CD4-positive, alpha-beta T cell (primary cell): ENCODE measurements around the gene HEATR3. TPM values are rescaled to one million over a fixed set of nuclear protein-coding genes. Genes with fewer than 3 reads are reported as not detected.

Source experiments
- ATAC-seq: fragments of 200-7000 bp; cut with Tn5 transposase; one replicate; pipeline ENCODE4 v1.10.0; 2022; ENCODE audit warnings: mild to moderate bottlenecking; ENCODE audit not compliant: poor library complexity
- CTCF ChIA-PET: fragments of 350-600 bp; sonication (Branson Sonifier 250); formaldehyde crosslinking; loops from one replicate; lab custom pipeline; 2021; ENCODE audit warnings: antibody characterized with exemption, inconsistent platforms; lab: Charles Lee
- POLR2A ChIA-PET: fragments of 350-600 bp; sonication (Branson Sonifier 250); formaldehyde crosslinking; loops from one replicate; lab custom pipeline; 2021; ENCODE audit warnings: antibody characterized with exemption, inconsistent platforms; lab: Charles Lee
- DNase-seq, 14 experiments: peaks; one replicate each; pipeline ENCODE4 v3.0.0-alpha.2; 2013 to 2020; ENCODE audit warnings: mixed read lengths in 2 of 14
- H3K27ac ChIP-seq, 2 donors: one replicate each; pipeline versions ENCODE4 v1.5.1 to v1.7.0; 2013; ENCODE audit warnings: low read length in 2 of 2, low read depth in 1 of 2, mild to moderate bottlenecking in 1 of 2
- H3K27me3 ChIP-seq, 2 experiments: 1 replicate in 1 of 2; 2 replicates in 1 of 2; pipeline versions ENCODE4 v1.6.1 to v1.7.0; 2013; ENCODE audit warnings: low read length in 2 of 2, control low read depth in 1 of 2, mild to moderate bottlenecking in 1 of 2, moderate library complexity in 1 of 2; ENCODE audit not compliant: insufficient read depth in 2 of 2, control insufficient read depth in 1 of 2
- H3K36me3 ChIP-seq: one replicate; pipeline ENCODE4 v1.6.1; 2013; ENCODE audit warnings: low read length, control low read depth; ENCODE audit not compliant: insufficient read depth
- H3K4me1 ChIP-seq: one replicate; pipeline ENCODE4 v1.6.1; 2013; ENCODE audit warnings: low read length, control low read depth; ENCODE audit not compliant: insufficient read depth
- H3K4me3 ChIP-seq: one replicate; pipeline ENCODE4 v1.5.1; 2013; ENCODE audit warnings: mild to moderate bottlenecking, low read length, moderate library complexity
- H3K9me3 ChIP-seq, 2 experiments: 1 replicate in 1 of 2; 2 replicates in 1 of 2; pipeline versions ENCODE4 v1.6.1 to v1.7.0; 2013; ENCODE audit warnings: low read length in 2 of 2, mild to moderate bottlenecking in 2 of 2, control low read depth in 1 of 2, moderate library complexity in 1 of 2; ENCODE audit not compliant: control insufficient read depth in 1 of 2, insufficient read depth in 1 of 2
- H3K27ac Mint-ChIP-seq: one replicate; pipeline ENCODE4 v1.8.0; 2020; ENCODE audit warnings: mixed read lengths
- H3K27me3 Mint-ChIP-seq: one replicate; pipeline ENCODE4 v1.8.0; 2021; ENCODE audit warnings: mixed read lengths
- H3K36me3 Mint-ChIP-seq: one replicate; pipeline ENCODE4 v1.8.0; 2021; ENCODE audit warnings: low read depth, mixed read lengths
- H3K4me1 Mint-ChIP-seq: one replicate; pipeline ENCODE4 v1.8.0; 2021; ENCODE audit warnings: low read depth, mixed read lengths
- H3K4me3 Mint-ChIP-seq: one replicate; pipeline ENCODE4 v1.8.0; 2020; ENCODE audit warnings: mild to moderate bottlenecking, mixed read lengths
- H3K9me3 Mint-ChIP-seq: one replicate; pipeline ENCODE4 v1.8.0; 2020; ENCODE audit warnings: mixed read lengths
- CTCF ChIP-seq: fragments of 200-600 bp; IDR thresholded peaks from one replicate; pipeline ENCODE4 v1.8.0; 2022; ENCODE audit warnings: antibody characterized with exemption, mild to moderate bottlenecking
- intact Hi-C, 2 experiments: fragments of 100-400 bp; cut with DNase I in 1 of 2; cut with micrococcal nuclease in 1 of 2; formaldehyde crosslinking; loops; one replicate each; pipeline versions ENCODE4 v1.15.1 to v1.9.0; 2023 to 2025; cut with DNase I, micrococcal nuclease
- total RNA-seq, 174 experiments: library from RNA in 2 of 174; stranded (reverse) in 2 of 174; gene quantifications; one replicate each; pipeline ENCODE4 v1.2.3 and lab custom pipeline; 2021 to 2026

HEATR3 gene
- total RNA-seq, 2 experiments from 2014 or later: 10.1 to 10.6 TPM

- intact Hi-C loops: no loop called here
- CTCF ChIA-PET: no interaction called here
- no peak for DNase-seq
- peaks cover 89% of the 10 kb centered on the region for H3K36me3 Mint-ChIP-seq
- Histone ChIP-seq H3K4me3 (no peak overlapping the region), H3K9me3 (no peaks in the 10 kb centered on the region), H3K36me3 (peaks cover 68% of the 10 kb centered on the region), H3K27me3 (no peaks in the 10 kb centered on the region), H3K27ac (no peak overlapping the region), H3K4me1 (no peaks in the 10 kb centered on the region)
- no peak overlapping the region for H3K27ac Mint-ChIP-seq
- no peaks in the 10 kb centered on the region for H3K27me3 Mint-ChIP-seq
- no peak for TF ChIP-seq CTCF
- H3K4me1 Mint-ChIP-seq: peaks cover 17% of the 10 kb centered on the region
- H3K4me3 Mint-ChIP-seq: no peak overlapping the region
- ATAC-seq: no peak
- H3K9me3 Mint-ChIP-seq: no peaks in the 10 kb centered on the region
- POLR2A ChIA-PET: no interaction called here
Measured at GRCh38 chr16:50081428-50082018, 15.8 kb downstream of the HEATR3 start.

GRCh38 chr16:50083996-50084395 is 18.2 kb downstream of the HEATR3 start:
- TF ChIP-seq CTCF: no peak
- Histone ChIP-seq H3K27ac (no peak overlapping the region), H3K4me3 (no peak overlapping the region), H3K9me3 (no peaks in the 10 kb centered on the region), H3K4me1 (no peaks in the 10 kb centered on the region), H3K27me3 (no peaks in the 10 kb centered on the region), H3K36me3 (peaks cover 73% of the 10 kb centered on the region)
- peaks cover 8% of the 10 kb centered on the region for H3K4me1 Mint-ChIP-seq
- ATAC-seq: no peak
- H3K4me3 Mint-ChIP-seq: no peak overlapping the region
- ChIA-PET POLR2A (no interaction called here), CTCF (interaction anchor here (2.1 kb wide), 1 partner anchor 16 kb away, joined by 6 read pairs; no protein-coding TSS in a partner anchor)
- peaks cover 92% of the 10 kb centered on the region for H3K36me3 Mint-ChIP-seq
- H3K27me3 Mint-ChIP-seq: no peaks in the 10 kb centered on the region
- intact Hi-C loops: no loop called here
- DNase-seq: no peak
- H3K9me3 Mint-ChIP-seq: no peaks in the 10 kb centered on the region
- H3K27ac Mint-ChIP-seq: no peak overlapping the region

- H3K36me3 Mint-ChIP-seq: peaks cover 88% of the 10 kb centered on the region
- Histone ChIP-seq H3K36me3 (peaks cover 60% of the 10 kb centered on the region), H3K4me3 (no peak overlapping the region), H3K4me1 (no peaks in the 10 kb centered on the region), H3K27me3 (no peaks in the 10 kb centered on the region), H3K27ac (no peak overlapping the region), H3K9me3 (no peaks in the 10 kb centered on the region)
- H3K4me3 Mint-ChIP-seq: no peak overlapping the region
- TF ChIP-seq CTCF: no peak
- H3K27me3 Mint-ChIP-seq: no peaks in the 10 kb centered on the region
- H3K9me3 Mint-ChIP-seq: no peaks in the 10 kb centered on the region
- H3K4me1 Mint-ChIP-seq: no peaks in the 10 kb centered on the region
- ChIA-PET CTCF (no interaction called here), POLR2A (no interaction called here)
- ATAC-seq (no peak), DNase-seq (no peak)
- intact Hi-C loops: no loop called here
- no peak overlapping the region for H3K27ac Mint-ChIP-seq
Measured at GRCh38 chr16:50086176-50086575, 20.4 kb downstream of the HEATR3 start.
